Mammary epithelial cell (primary cell): ENCODE measurements around the gene TNIK.

Experiments used
- CTCF ChIP-seq, 2 donors: IDR thresholded peaks in 1 of 2; conservative IDR thresholded peaks in 1 of 2; 2 replicates each; pipeline ENCODE4 v1.5.1; 2011 to 2012; ENCODE audit warnings: inconsistent platforms in 2 of 2, low read length in 2 of 2, mild to moderate bottlenecking in 2 of 2, control low read depth in 1 of 2, low read depth in 1 of 2; ENCODE audit not compliant: insufficient read depth in 1 of 2; ENCODE audit errors: extremely low read depth in 1 of 2
- EZH2 ChIP-seq: IDR thresholded peaks from 2 replicates; pipeline ENCODE4 v1.6.1; 2012; ENCODE audit warnings: low read length, inconsistent platforms, borderline replicate concordance

GRCh38 chr3:171262431-171262830 is 197.8 kb downstream of the TNIK start:
- no peak for TF ChIP-seq CTCF (conservative IDR thresholded peaks at IDR 0.05 in 1 of 2, IDR thresholded peaks at IDR 0.05 in 1 of 2; ENCODE audit: extremely low read depth in 1 of 2, insufficient read depth in 1 of 2, low read depth in 1 of 2, low read length in 2 of 2)
- TF ChIP-seq EZH2, result no peak
